ENCODE measurements around the gene ZBTB32.

ZBTB32 gene

GRCh38 chr19:35712567-35713505, 8.5 kb downstream of the ZBTB32 start:
- TF ChIP-seq GATA1 (IDR thresholded peaks at IDR 0.05; ENCODE audit: low read depth, low read length): no peak
- TF ChIP-seq POLR2A (IDR thresholded peaks at IDR 0.05; ENCODE audit: low read length): no peak
- DNase-seq: peak in 1 of 2 experiments; percentile 41

- TF ChIP-seq GATA1 (IDR thresholded peaks at IDR 0.05; ENCODE audit: low read depth, low read length) (no peak), POLR2A (IDR thresholded peaks at IDR 0.05; ENCODE audit: low read length) (no peak)
- DNase-seq: no peak
Measured at GRCh38 chr19:35713506-35713850, 9.1 kb downstream of the ZBTB32 start.

GRCh38 chr19:35713904-35714495, 9.6 kb downstream of the ZBTB32 start:
- no peak for TF ChIP-seq GATA1 (IDR thresholded peaks at IDR 0.05; ENCODE audit: low read depth, low read length)
- no peak for TF ChIP-seq POLR2A (IDR thresholded peaks at IDR 0.05; ENCODE audit: low read length)
- DNase-seq: peak; percentile 43 to 47

GRCh38 chr19:35714601-35715354, 10.4 kb downstream of the ZBTB32 start:
- no peak for TF ChIP-seq GATA1 (IDR thresholded peaks at IDR 0.05; ENCODE audit: low read depth, low read length)
- DNase-seq: peak in 1 of 2 experiments; percentile 24

- no peak for DNase-seq
Measured at GRCh38 chr19:35715355-35715809, 11.0 kb downstream of the ZBTB32 start.

GRCh38 chr19:35715981-35716800, 11.8 kb downstream of the ZBTB32 start:
- TF ChIP-seq POLR2A (IDR thresholded peaks at IDR 0.05; ENCODE audit: low read length) (no peak), GATA1 (IDR thresholded peaks at IDR 0.05; ENCODE audit: low read depth, low read length) (no peak)
- DNase-seq: no peak

More at GRCh38 chr19:35715355-35715809, 11.0 kb downstream of the ZBTB32 start:
- TF ChIP-seq POLR2A (IDR thresholded peaks at IDR 0.05; ENCODE audit: low read length): no peak
- TF ChIP-seq GATA1 (IDR thresholded peaks at IDR 0.05; ENCODE audit: low read depth, low read length): no peak

GRCh38 chr19:35716801-35717664, 12.7 kb downstream of the ZBTB32 start:
- peak; percentile 89 to 97 for DNase-seq
- no peak for TF ChIP-seq POLR2A (IDR thresholded peaks at IDR 0.05; ENCODE audit: low read length)

GRCh38 chr19:35717665-35718344, 13.4 kb downstream of the ZBTB32 start, which contains the start of gene KMT2B:
KMT2B (plus strand) TSS chr19:35718003; CDS start chr19:35718019, 16 bp downstream.
- TF ChIP-seq GATA1 (IDR thresholded peaks at IDR 0.05; ENCODE audit: low read depth, low read length): no peak
- no peak for TF ChIP-seq POLR2A (IDR thresholded peaks at IDR 0.05; ENCODE audit: low read length)

GRCh38 chr19:35718345-35719041, 14.1 kb downstream of the ZBTB32 start:
- peak; percentile 60 to 67 for DNase-seq
- no peak for TF ChIP-seq POLR2A (IDR thresholded peaks at IDR 0.05; ENCODE audit: low read length)
- TF ChIP-seq GATA1 (IDR thresholded peaks at IDR 0.05; ENCODE audit: low read depth, low read length): no peak

More at GRCh38 chr19:35717665-35718344, 13.4 kb downstream of the ZBTB32 start, which contains the start of gene KMT2B:
- DNase-seq: peak; percentile 94 to 97

GRCh38 chr19:35719402-35720162, 15.2 kb downstream of the ZBTB32 start:
- TF ChIP-seq POLR2A (IDR thresholded peaks at IDR 0.05; ENCODE audit: low read length): no peak
- no peak for TF ChIP-seq GATA1 (IDR thresholded peaks at IDR 0.05; ENCODE audit: low read depth, low read length)
- no peak for DNase-seq

- TF ChIP-seq POLR2A (IDR thresholded peaks at IDR 0.05; ENCODE audit: low read length) (no peak), GATA1 (IDR thresholded peaks at IDR 0.05; ENCODE audit: low read depth, low read length) (no peak)
- DNase-seq: no peak
Measured at GRCh38 chr19:35720163-35720524, 15.8 kb downstream of the ZBTB32 start.
